Measurements from ENCODE around the gene DCTN3. TPM values are rescaled to one million over a fixed set of nuclear protein-coding genes. Genes with fewer than 3 reads are reported as not detected.

DCTN3 gene
- total RNA-seq, 1 donor from 2014 or later = 31.7 TPM

DNA sequence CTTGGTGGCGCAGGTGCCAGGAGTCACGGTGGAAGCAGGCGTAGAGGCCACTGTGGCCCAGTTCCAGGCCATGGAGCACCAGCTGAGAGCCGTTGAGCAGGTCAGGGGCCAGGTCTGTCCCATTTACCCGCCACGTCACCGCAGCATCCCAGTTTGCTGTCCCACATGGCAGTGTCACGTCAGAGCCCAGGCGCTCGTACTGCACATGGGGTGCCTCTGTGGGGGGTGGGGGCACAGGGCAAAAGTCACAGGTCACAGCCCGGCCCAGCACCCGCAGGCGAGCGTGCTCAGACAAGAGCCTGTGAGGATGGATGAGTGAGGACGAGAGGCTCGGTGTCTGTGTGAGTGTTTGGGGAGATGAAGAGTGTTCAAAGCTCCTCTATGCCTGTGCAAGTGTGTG, 55.7 kb downstream of the DCTN3 start:
- no peak for DNase-seq (ENCODE audit: low spot score in 2 of 2)
- no peaks in the 10 kb centered on the region for H3K36me3 ChIP-seq
- intact Hi-C loops (cut with DNase I) = no loop called here
- H3K27me3 ChIP-seq = no peaks in the 10 kb centered on the region
- H3K27ac ChIP-seq = no peak overlapping the region
- no peaks in the 10 kb centered on the region for H3K4me1 ChIP-seq
- no peaks in the 10 kb centered on the region for H3K9me3 ChIP-seq
- H3K4me3 ChIP-seq = no peak overlapping the region
- TF ChIP-seq CTCF (IDR thresholded peaks at IDR 0.05) = no peak

Other genes starting within 250 kb of the DCTN3 start
- gene MYORG, start 243.6 kb downstream of the DCTN3 start, total RNA-seq = 11.0 TPM
- gene FAM219A, start 161.9 kb downstream of the DCTN3 start, total RNA-seq = 26.8 TPM
- not detected for gene DNAI1, start 161.7 kb downstream of the DCTN3 start, total RNA-seq
- not detected for gene ENHO, start 97.5 kb downstream of the DCTN3 start, total RNA-seq
- gene CNTFR, start 30.8 kb downstream of the DCTN3 start, total RNA-seq = 4.7 TPM
- gene RPP25L, start 8.4 kb downstream of the DCTN3 start, total RNA-seq = 7.2 TPM
- not detected for gene ARID3C, start 8.6 kb upstream of the DCTN3 start, total RNA-seq
- gene SIGMAR1, start 17.3 kb upstream of the DCTN3 start, total RNA-seq = 61.3 TPM
- gene GALT, start 26.2 kb upstream of the DCTN3 start, total RNA-seq = 28.3 TPM
- gene IL11RA, start 31.7 kb upstream of the DCTN3 start, total RNA-seq = 50.3 TPM
- gene CCL27, start 42.2 kb upstream of the DCTN3 start, total RNA-seq = 9.3 TPM
- gene CCL19, start 70.8 kb upstream of the DCTN3 start, total RNA-seq = 17.7 TPM
- gene CCL21, start 89.6 kb upstream of the DCTN3 start, total RNA-seq = 7.9 TPM

Data from ascending aorta (tissue), 2 donors.